ENCODE results near the gene GPR183.

The GPR183 gene

GRCh38 chr13:99339736-99340397 lies 32.7 kb upstream of the GPR183 start:
- no peak overlapping the region for H3K27ac ChIP-seq (ENCODE audit: insufficient read depth, low read depth, low read length, poor library complexity, severe bottlenecking)
- no peaks in the 10 kb centered on the region for H3K4me1 ChIP-seq (ENCODE audit: control insufficient read depth, insufficient read depth, low read length)
- H3K36me3 ChIP-seq (ENCODE audit: control insufficient read depth, insufficient read depth, low read length): peaks cover 14% of the 10 kb centered on the region
- H3K4me3 ChIP-seq (ENCODE audit: insufficient read depth, low read depth, low read length): no peak overlapping the region
- WGBS, 2 experiments: 94 to 97% methylated on average over 8 of the region's 8 CpGs
- no peaks in the 10 kb centered on the region for H3K27me3 ChIP-seq (ENCODE audit: control insufficient read depth, insufficient read depth, low read length, poor library complexity, severe bottlenecking)
- H3K9me3 ChIP-seq (ENCODE audit: control insufficient read depth, low read length): no peaks in the 10 kb centered on the region

DNA sequence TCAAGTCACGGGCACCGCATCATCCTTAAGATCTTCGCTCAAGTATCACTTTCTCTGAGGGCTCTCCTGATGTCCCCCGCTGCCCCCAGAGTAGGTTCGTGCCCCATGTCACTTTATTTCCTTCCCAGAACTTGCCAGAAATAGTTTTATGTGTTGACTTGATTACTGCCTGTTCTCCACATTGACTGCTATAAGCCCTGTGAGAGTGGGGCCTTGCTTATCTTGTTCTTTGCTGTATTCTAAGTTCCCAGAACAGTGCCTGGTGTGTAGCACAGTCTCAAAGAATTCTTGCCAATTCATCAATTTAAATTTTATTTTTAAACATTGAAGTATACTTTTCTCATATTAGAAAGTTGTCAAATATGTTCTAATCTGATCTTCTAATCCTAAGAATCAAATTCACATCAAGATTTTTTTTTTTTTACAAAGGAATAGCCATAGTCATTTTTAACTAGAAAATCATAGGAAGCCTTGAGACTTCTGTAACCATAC lies 32.1 kb upstream of the GPR183 start:
- Histone ChIP-seq H3K4me3 (ENCODE audit: insufficient read depth, low read depth, low read length) (no peak overlapping the region), H3K4me1 (ENCODE audit: control insufficient read depth, insufficient read depth, low read length) (no peaks in the 10 kb centered on the region), H3K27ac (ENCODE audit: insufficient read depth, low read depth, low read length, poor library complexity, severe bottlenecking) (no peak overlapping the region), H3K27me3 (ENCODE audit: control insufficient read depth, insufficient read depth, low read length, poor library complexity, severe bottlenecking) (no peaks in the 10 kb centered on the region), H3K36me3 (ENCODE audit: control insufficient read depth, insufficient read depth, low read length) (peaks cover 14% of the 10 kb centered on the region), H3K9me3 (ENCODE audit: control insufficient read depth, low read length) (no peaks in the 10 kb centered on the region)
- 96 to 98% methylated on average over 5 of the region's 5 CpGs for WGBS, 2 experiments

DNA sequence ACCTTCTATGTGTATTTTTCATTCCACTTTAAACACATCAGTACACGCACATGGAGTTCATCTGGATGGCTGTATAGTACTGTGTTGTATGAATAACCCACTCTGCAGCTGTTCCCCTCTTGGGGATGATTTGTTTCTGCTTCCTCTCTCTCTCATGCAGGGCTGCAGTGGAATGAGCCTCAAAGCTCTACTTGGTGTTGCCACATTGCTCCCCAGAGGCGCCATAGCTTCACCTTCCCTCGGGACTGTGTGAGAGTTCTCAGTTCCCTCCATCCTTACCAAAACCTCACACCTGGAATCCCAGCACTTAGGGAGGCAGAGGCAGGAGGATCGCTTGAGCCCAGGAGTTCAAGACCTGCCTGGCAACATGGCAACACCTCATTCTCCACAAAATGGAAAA lies 28.4 kb upstream of the GPR183 start:
- H3K4me3 ChIP-seq (ENCODE audit: insufficient read depth, low read depth, low read length): no peak overlapping the region
- peaks cover under 1% of the 10 kb centered on the region for H3K36me3 ChIP-seq (ENCODE audit: control insufficient read depth, insufficient read depth, low read length)
- H3K9me3 ChIP-seq (ENCODE audit: control insufficient read depth, low read length): no peaks in the 10 kb centered on the region
- H3K4me1 ChIP-seq (ENCODE audit: control insufficient read depth, insufficient read depth, low read length): no peaks in the 10 kb centered on the region
- H3K27me3 ChIP-seq (ENCODE audit: control insufficient read depth, insufficient read depth, low read length, poor library complexity, severe bottlenecking): no peaks in the 10 kb centered on the region
- H3K27ac ChIP-seq (ENCODE audit: insufficient read depth, low read depth, low read length, poor library complexity, severe bottlenecking): no peak overlapping the region
- 88 to 94% methylated on average over 3 to 4 of the region's 4 CpGs for WGBS, 2 experiments

DNA sequence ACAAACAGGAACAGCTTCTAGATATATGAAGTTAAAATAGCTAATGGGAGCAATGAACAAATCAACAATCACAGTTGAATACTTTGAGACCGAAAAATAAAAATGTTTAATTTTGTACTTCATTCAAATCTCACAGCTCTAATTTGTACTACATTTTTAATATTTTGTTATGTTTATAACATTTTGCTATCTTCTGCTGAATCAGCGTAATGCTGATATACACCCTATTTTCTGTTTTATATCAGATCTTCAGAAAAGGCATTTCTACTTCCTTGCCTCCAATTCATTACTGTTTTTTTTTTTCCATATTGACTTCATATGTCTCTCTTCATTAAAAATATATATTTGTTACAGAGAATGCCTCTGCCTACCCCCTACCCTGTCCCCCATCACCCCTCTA lies 27.9 kb upstream of the GPR183 start:
- H3K4me3 ChIP-seq (ENCODE audit: insufficient read depth, low read depth, low read length): no peak overlapping the region
- 88 to 89% methylated on average over 1 of the region's 2 CpGs for WGBS, 2 experiments
- no peaks in the 10 kb centered on the region for H3K4me1 ChIP-seq (ENCODE audit: control insufficient read depth, insufficient read depth, low read length)
- no peaks in the 10 kb centered on the region for H3K9me3 ChIP-seq (ENCODE audit: control insufficient read depth, low read length)
- no peaks in the 10 kb centered on the region for H3K36me3 ChIP-seq (ENCODE audit: control insufficient read depth, insufficient read depth, low read length)
- no peak overlapping the region for H3K27ac ChIP-seq (ENCODE audit: insufficient read depth, low read depth, low read length, poor library complexity, severe bottlenecking)
- no peaks in the 10 kb centered on the region for H3K27me3 ChIP-seq (ENCODE audit: control insufficient read depth, insufficient read depth, low read length, poor library complexity, severe bottlenecking)

- H3K9me3 ChIP-seq (ENCODE audit: control insufficient read depth, low read length): no peaks in the 10 kb centered on the region
- H3K27ac ChIP-seq (ENCODE audit: insufficient read depth, low read depth, low read length, poor library complexity, severe bottlenecking): no peak overlapping the region
- no peaks in the 10 kb centered on the region for H3K27me3 ChIP-seq (ENCODE audit: control insufficient read depth, insufficient read depth, low read length, poor library complexity, severe bottlenecking)
- 86 to 90% methylated on average over 3 of the region's 3 CpGs for WGBS, 2 experiments
- no peaks in the 10 kb centered on the region for H3K4me1 ChIP-seq (ENCODE audit: control insufficient read depth, insufficient read depth, low read length)
- H3K4me3 ChIP-seq (ENCODE audit: insufficient read depth, low read depth, low read length): no peak overlapping the region
- no peaks in the 10 kb centered on the region for H3K36me3 ChIP-seq (ENCODE audit: control insufficient read depth, insufficient read depth, low read length)
Measured at GRCh38 chr13:99334221-99334620, 27.0 kb upstream of the GPR183 start.

DNA sequence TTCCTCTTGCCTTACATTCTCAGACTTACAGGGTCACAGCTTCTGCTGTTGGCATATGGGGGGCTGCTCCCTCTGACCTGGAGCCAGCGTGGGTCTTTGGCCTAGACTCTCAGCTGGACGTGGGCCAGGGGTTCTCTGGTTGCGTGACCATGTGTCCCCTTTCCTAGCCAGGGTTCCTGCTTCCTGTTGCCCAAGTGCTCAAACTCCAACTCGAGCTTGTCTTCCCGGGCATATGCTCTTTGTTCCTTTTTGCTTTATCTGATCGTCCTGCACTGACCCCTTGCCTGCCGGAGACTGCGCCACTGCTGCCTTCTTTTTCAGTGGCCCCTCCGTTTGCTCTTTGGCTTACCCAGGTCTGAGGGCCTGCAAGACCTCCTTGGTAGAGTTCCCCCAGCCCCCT lies 25.3 kb upstream of the GPR183 start:
- Histone ChIP-seq H3K27ac (ENCODE audit: insufficient read depth, low read depth, low read length, poor library complexity, severe bottlenecking) (no peak overlapping the region), H3K4me1 (ENCODE audit: control insufficient read depth, insufficient read depth, low read length) (no peaks in the 10 kb centered on the region), H3K27me3 (ENCODE audit: control insufficient read depth, insufficient read depth, low read length, poor library complexity, severe bottlenecking) (no peaks in the 10 kb centered on the region), H3K36me3 (ENCODE audit: control insufficient read depth, insufficient read depth, low read length) (no peaks in the 10 kb centered on the region), H3K9me3 (ENCODE audit: control insufficient read depth, low read length) (no peaks in the 10 kb centered on the region), H3K4me3 (ENCODE audit: insufficient read depth, low read depth, low read length) (no peak overlapping the region)
- 92 to 94% methylated on average over 9 of the region's 9 CpGs for WGBS, 2 experiments

GRCh38 chr13:99331881-99332293 lies 24.7 kb upstream of the GPR183 start:
- H3K4me3 ChIP-seq (ENCODE audit: insufficient read depth, low read depth, low read length): no peak overlapping the region
- no peak overlapping the region for H3K27ac ChIP-seq (ENCODE audit: insufficient read depth, low read depth, low read length, poor library complexity, severe bottlenecking)
- H3K36me3 ChIP-seq (ENCODE audit: control insufficient read depth, insufficient read depth, low read length): no peaks in the 10 kb centered on the region
- 96 to 98% methylated on average over 5 of the region's 5 CpGs for WGBS, 2 experiments
- no peaks in the 10 kb centered on the region for H3K4me1 ChIP-seq (ENCODE audit: control insufficient read depth, insufficient read depth, low read length)
- no peaks in the 10 kb centered on the region for H3K9me3 ChIP-seq (ENCODE audit: control insufficient read depth, low read length)
- no peaks in the 10 kb centered on the region for H3K27me3 ChIP-seq (ENCODE audit: control insufficient read depth, insufficient read depth, low read length, poor library complexity, severe bottlenecking)

- Histone ChIP-seq H3K4me3 (ENCODE audit: insufficient read depth, low read depth, low read length) (no peak overlapping the region), H3K36me3 (ENCODE audit: control insufficient read depth, insufficient read depth, low read length) (no peaks in the 10 kb centered on the region), H3K4me1 (ENCODE audit: control insufficient read depth, insufficient read depth, low read length) (no peaks in the 10 kb centered on the region), H3K27ac (ENCODE audit: insufficient read depth, low read depth, low read length, poor library complexity, severe bottlenecking) (no peak overlapping the region), H3K27me3 (ENCODE audit: control insufficient read depth, insufficient read depth, low read length, poor library complexity, severe bottlenecking) (no peaks in the 10 kb centered on the region), H3K9me3 (ENCODE audit: control insufficient read depth, low read length) (no peaks in the 10 kb centered on the region)
- 72 to 75% methylated on average over 6 of the region's 6 CpGs for WGBS, 2 experiments
Measured at GRCh38 chr13:99330942-99331341, 23.7 kb upstream of the GPR183 start.

- no peaks in the 10 kb centered on the region for H3K36me3 ChIP-seq (ENCODE audit: control insufficient read depth, insufficient read depth, low read length)
- H3K4me3 ChIP-seq (ENCODE audit: insufficient read depth, low read depth, low read length): no peak overlapping the region
- H3K9me3 ChIP-seq (ENCODE audit: control insufficient read depth, low read length): no peaks in the 10 kb centered on the region
- no peak overlapping the region for H3K27ac ChIP-seq (ENCODE audit: insufficient read depth, low read depth, low read length, poor library complexity, severe bottlenecking)
- no peaks in the 10 kb centered on the region for H3K27me3 ChIP-seq (ENCODE audit: control insufficient read depth, insufficient read depth, low read length, poor library complexity, severe bottlenecking)
- H3K4me1 ChIP-seq (ENCODE audit: control insufficient read depth, insufficient read depth, low read length): no peaks in the 10 kb centered on the region
- 94 to 100% methylated on average over 1 of the region's 1 CpG for WGBS, 2 experiments
Measured at GRCh38 chr13:99329477-99329876, 22.3 kb upstream of the GPR183 start.

DNA sequence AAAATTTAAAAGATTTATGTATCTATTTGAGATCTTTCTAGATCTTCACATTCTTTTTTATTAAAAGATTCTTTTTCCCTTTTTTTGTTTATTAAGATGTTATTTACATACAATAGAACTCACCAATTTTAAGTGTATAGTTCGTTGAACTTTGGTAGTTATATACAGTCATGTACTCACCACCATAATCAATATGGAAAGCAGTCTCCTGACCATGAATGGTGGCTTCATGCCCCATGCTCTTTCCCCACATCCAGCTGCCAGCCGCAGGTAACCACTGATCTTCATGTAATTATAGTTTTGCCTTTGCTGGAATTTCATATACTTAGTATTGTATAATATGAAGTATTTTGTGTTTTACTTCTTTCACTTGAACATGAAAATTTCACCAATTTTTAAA lies 20.6 kb upstream of the GPR183 start:
- no peaks in the 10 kb centered on the region for H3K4me1 ChIP-seq (ENCODE audit: control insufficient read depth, insufficient read depth, low read length)
- WGBS, 2 experiments: 100% methylated on average over 1 of the region's 2 CpGs
- H3K36me3 ChIP-seq (ENCODE audit: control insufficient read depth, insufficient read depth, low read length): no peaks in the 10 kb centered on the region
- no peak overlapping the region for H3K4me3 ChIP-seq (ENCODE audit: insufficient read depth, low read depth, low read length)
- no peaks in the 10 kb centered on the region for H3K27me3 ChIP-seq (ENCODE audit: control insufficient read depth, insufficient read depth, low read length, poor library complexity, severe bottlenecking)
- H3K9me3 ChIP-seq (ENCODE audit: control insufficient read depth, low read length): no peaks in the 10 kb centered on the region
- no peak overlapping the region for H3K27ac ChIP-seq (ENCODE audit: insufficient read depth, low read depth, low read length, poor library complexity, severe bottlenecking)

DNA sequence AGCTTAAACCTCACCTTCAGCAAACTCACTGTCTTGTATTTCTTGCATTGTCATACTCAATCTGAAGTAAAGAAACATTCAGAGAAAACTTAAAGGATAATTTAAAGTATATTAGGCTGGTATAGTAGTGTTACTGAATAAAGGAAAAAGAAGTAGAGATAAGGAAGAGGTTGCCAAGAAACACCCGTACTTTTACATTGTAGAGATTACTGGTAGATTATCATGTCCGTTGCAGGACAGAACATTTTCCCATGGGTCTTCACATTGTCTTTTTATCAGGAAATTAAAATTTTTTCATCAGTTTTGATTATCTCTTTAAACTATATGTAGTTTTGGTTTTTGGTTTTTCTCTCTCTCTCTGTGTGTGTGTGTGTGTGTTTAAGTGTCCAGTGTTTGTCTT lies 19.9 kb upstream of the GPR183 start:
- no peak overlapping the region for H3K27ac ChIP-seq (ENCODE audit: insufficient read depth, low read depth, low read length, poor library complexity, severe bottlenecking)
- no peaks in the 10 kb centered on the region for H3K36me3 ChIP-seq (ENCODE audit: control insufficient read depth, insufficient read depth, low read length)
- WGBS, 2 experiments: 93 to 97% methylated on average over 2 of the region's 2 CpGs
- no peaks in the 10 kb centered on the region for H3K4me1 ChIP-seq (ENCODE audit: control insufficient read depth, insufficient read depth, low read length)
- no peak overlapping the region for H3K4me3 ChIP-seq (ENCODE audit: insufficient read depth, low read depth, low read length)
- H3K9me3 ChIP-seq (ENCODE audit: control insufficient read depth, low read length): no peaks in the 10 kb centered on the region
- no peaks in the 10 kb centered on the region for H3K27me3 ChIP-seq (ENCODE audit: control insufficient read depth, insufficient read depth, low read length, poor library complexity, severe bottlenecking)
